IMR-90 (cell line): ENCODE data around the gene AMPD3. TPM values are rescaled to one million over a fixed set of nuclear protein-coding genes. Genes with fewer than 3 reads are reported as not detected.

Experiments
- ATAC-seq: fragments of 200-7000 bp; cut with Tn5 transposase; 2 replicates; pipeline ENCODE4 v1.9.1; 2020; ENCODE audit warnings: low read depth, mild to moderate bottlenecking, moderate library complexity
- BruUV-seq: library from RNA; stranded (reverse); fragments of 400-500 nt; replicated peaks from 2 replicates; lab custom pipeline; 2021; lab: Mats Ljungman, UMichigan
- CTCF ChIA-PET: fragments of 300-600 bp; formaldehyde crosslinking; extraction: SDS; loops from one replicate; lab custom pipeline; 2021; ENCODE audit warnings: antibody characterized with exemption; lab: Yijun Ruan, JAX
- POLR2A ChIA-PET: fragments of 300-600 bp; sonication (Branson Sonifier 250); formaldehyde crosslinking; loops from one replicate; lab custom pipeline; 2022; ENCODE audit warnings: antibody characterized with exemption; ENCODE audit not compliant: unreplicated experiment; lab: Charles Lee
- DNase-seq: peaks from one replicate; pipeline ENCODE4 v3.0.0; 2013
- H2AFZ ChIP-seq: replicated peaks from 2 replicates; pipeline ENCODE3; 2013; ENCODE audit warnings: low read length, mild to moderate bottlenecking; ENCODE audit not compliant: poor library complexity
- H2AK5ac ChIP-seq: 2 replicates; pipeline ENCODE4 v1.6.1; 2013; ENCODE audit warnings: low read depth, low read length, inconsistent platforms
- H2AK9ac ChIP-seq: replicated peaks from 2 replicates; pipeline ENCODE3; 2013; ENCODE audit warnings: mild to moderate bottlenecking, low read depth, low read length, moderate library complexity; ENCODE audit not compliant: poor library complexity
- H2BK120ac ChIP-seq: 2 replicates; pipeline ENCODE4 v1.6.1; 2013; ENCODE audit warnings: low read depth, low read length, inconsistent platforms
- H2BK15ac ChIP-seq: 3 replicates; pipeline ENCODE4 v1.6.1; 2013; ENCODE audit warnings: low read depth, low read length, inconsistent platforms
- H2BK20ac ChIP-seq: 2 replicates; pipeline ENCODE4 v1.6.1; 2013; ENCODE audit warnings: low read depth, mild to moderate bottlenecking, inconsistent platforms, low read length, moderate library complexity
- H2BK5ac ChIP-seq: 2 replicates; pipeline ENCODE4 v1.6.1; 2013; ENCODE audit warnings: mild to moderate bottlenecking, low read depth, low read length, inconsistent platforms; ENCODE audit not compliant: poor library complexity, severe bottlenecking
- H3K14ac ChIP-seq: replicated peaks from 2 replicates; pipeline ENCODE4 v1.6.1; 2013; ENCODE audit warnings: low read depth, low read length, inconsistent platforms
- H3K18ac ChIP-seq: 2 replicates; pipeline ENCODE4 v1.6.1; 2013; ENCODE audit warnings: low read depth, low read length, control low read depth
- H3K23ac ChIP-seq: 2 replicates; pipeline ENCODE4 v1.6.1; 2013; ENCODE audit warnings: low read depth, low read length, inconsistent platforms
- H3K27ac ChIP-seq: 2 replicates; pipeline ENCODE4 v1.5.1; 2013; ENCODE audit warnings: mild to moderate bottlenecking, control low read depth, low read length; ENCODE audit not compliant: insufficient read depth
- H3K27me3 ChIP-seq: 2 replicates; pipeline ENCODE4 v1.6.1; 2013; ENCODE audit warnings: low read length; ENCODE audit not compliant: control insufficient read depth, insufficient read depth
- H3K36me3 ChIP-seq: 2 replicates; pipeline ENCODE4 v1.6.1; 2013; ENCODE audit warnings: low read length, mixed read lengths; ENCODE audit not compliant: control insufficient read depth, insufficient read depth
- H3K4ac ChIP-seq: 2 replicates; pipeline ENCODE4 v1.6.1; 2013; ENCODE audit warnings: low read depth, low read length, inconsistent platforms
- H3K4me1 ChIP-seq: 2 replicates; pipeline ENCODE4 v1.6.1; 2013; ENCODE audit warnings: low read length, mixed read lengths; ENCODE audit not compliant: control insufficient read depth, insufficient read depth
- H3K4me2 ChIP-seq: 2 replicates; pipeline ENCODE4 v1.6.1; 2013; ENCODE audit warnings: low read depth, mild to moderate bottlenecking, control low read depth, low read length, moderate library complexity
- H3K4me3 ChIP-seq: 2 replicates; pipeline ENCODE4 v1.5.1; 2013; ENCODE audit warnings: low read depth, mild to moderate bottlenecking, control low read depth, low read length, moderate library complexity; ENCODE audit not compliant: insufficient read depth
- H3K56ac ChIP-seq: 2 replicates; pipeline ENCODE4 v1.6.1; 2013; ENCODE audit warnings: low read length, inconsistent platforms; ENCODE audit not compliant: insufficient read depth; ENCODE audit errors: extremely low read depth
- H3K79me1 ChIP-seq, 2 experiments: 2 replicates each; pipeline ENCODE4 v1.6.1; 2013; ENCODE audit warnings: low read length in 2 of 2, inconsistent platforms in 1 of 2, low read depth in 1 of 2
- H3K9ac ChIP-seq: 2 replicates; pipeline ENCODE4 v1.6.1; 2013; ENCODE audit warnings: low read depth, low read length, control low read depth
- H3K9me1 ChIP-seq: 2 replicates; pipeline ENCODE4 v1.6.1; 2013; ENCODE audit warnings: low read length, inconsistent platforms; ENCODE audit not compliant: insufficient read depth
- H3K9me3 ChIP-seq: 2 replicates; pipeline ENCODE4 v1.6.1; 2013; ENCODE audit warnings: low read length; ENCODE audit not compliant: control insufficient read depth, insufficient read depth
- H4K20me1 ChIP-seq: 2 replicates; pipeline ENCODE4 v1.6.1; 2013; ENCODE audit warnings: low read length, inconsistent platforms; ENCODE audit not compliant: insufficient read depth
- H4K5ac ChIP-seq: 2 replicates; pipeline ENCODE4 v1.6.1; 2013; ENCODE audit warnings: mild to moderate bottlenecking, low read depth, low read length, control low read depth
- H4K8ac ChIP-seq, 2 experiments: 2 replicates each; pipeline ENCODE4 v1.6.1; 2013; ENCODE audit warnings: low read depth in 2 of 2, low read length in 2 of 2, control low read depth in 1 of 2, inconsistent platforms in 1 of 2
- H4K91ac ChIP-seq: 2 replicates; pipeline ENCODE4 v1.6.1; 2013; ENCODE audit warnings: low read depth, low read length, inconsistent platforms; ENCODE audit not compliant: insufficient read depth
- BHLHE40 ChIP-seq: fragments of 150-350 bp; IDR thresholded peaks from 2 replicates; pipeline ENCODE4 v1.6.1; 2016; ENCODE audit warnings: mild to moderate bottlenecking, low read depth, low read length
- CEBPB ChIP-seq: IDR thresholded peaks from 2 replicates; pipeline ENCODE4 v1.6.1; 2012; ENCODE audit warnings: low read depth, low read length, improper control_type of control experiment
- CHD1 ChIP-seq: IDR thresholded peaks from 2 replicates; pipeline ENCODE4 v1.6.1; 2012; ENCODE audit warnings: low read depth, low read length, improper control_type of control experiment
- CTCF ChIP-seq: conservative IDR thresholded peaks from 2 replicates; pipeline ENCODE4 v1.5.1; 2012; ENCODE audit warnings: mild to moderate bottlenecking, low read depth, low read length, improper control_type of control experiment
- ELK1 ChIP-seq: fragments of 150-350 bp; IDR thresholded peaks from 2 replicates; pipeline ENCODE4 v1.6.1; 2016; ENCODE audit warnings: low read depth, mild to moderate bottlenecking, low read length, moderate library complexity, borderline replicate concordance
- FOS ChIP-seq: fragments of 150-350 bp; IDR thresholded peaks from 2 replicates; pipeline ENCODE4 v1.6.1; 2016; ENCODE audit warnings: low read depth, low read length
- MAFK ChIP-seq: IDR thresholded peaks from 2 replicates; pipeline ENCODE4 v1.6.1; 2012; ENCODE audit warnings: low read depth, low read length, improper control_type of control experiment
- MAZ ChIP-seq: IDR thresholded peaks from 2 replicates; pipeline ENCODE4 v1.6.1; 2012; ENCODE audit warnings: low read depth, mild to moderate bottlenecking, low read length, improper control_type of control experiment, moderate library complexity, borderline replicate concordance
- MXI1 ChIP-seq: IDR thresholded peaks from 2 replicates; pipeline ENCODE4 v1.6.1; 2012; ENCODE audit warnings: low read depth, mild to moderate bottlenecking, low read length, moderate library complexity, borderline replicate concordance
- NFE2L2 ChIP-seq: fragments of 150-350 bp; IDR thresholded peaks from 2 replicates; pipeline ENCODE4 v1.6.1; 2016; ENCODE audit warnings: low read depth, mild to moderate bottlenecking, low read length
- POLR2A ChIP-seq: IDR thresholded peaks from 2 replicates; pipeline ENCODE4 v1.6.1; 2012; ENCODE audit warnings: mild to moderate bottlenecking, low read depth, low read length
- RAD21 ChIP-seq: IDR thresholded peaks from 2 replicates; pipeline ENCODE4 v1.6.1; 2012; ENCODE audit warnings: low read length, improper control_type of control experiment
- RCOR1 ChIP-seq: IDR thresholded peaks from 2 replicates; pipeline ENCODE4 v1.6.1; 2012; ENCODE audit warnings: mild to moderate bottlenecking, low read length, improper control_type of control experiment; ENCODE audit not compliant: insufficient replicate concordance
- RFX5 ChIP-seq: IDR thresholded peaks from 2 replicates; pipeline ENCODE4 v1.8.0; 2012; ENCODE audit warnings: low read depth, mild to moderate bottlenecking, low read length, moderate library complexity
- SMC3 ChIP-seq: fragments of 150-350 bp; IDR thresholded peaks from 2 replicates; pipeline ENCODE4 v1.6.1; 2016; ENCODE audit warnings: low read depth, mild to moderate bottlenecking, antibody characterized with exemption, low read length, moderate library complexity
- USF2 ChIP-seq: fragments of 150-350 bp; IDR thresholded peaks from 2 replicates; pipeline ENCODE4 v1.6.1; 2017; ENCODE audit warnings: mild to moderate bottlenecking, antibody characterized with exemption, low read length, low read depth
- WGBS, 2 experiments: methylation state at CpG; one replicate each; pipeline versions ENCODE4 v1.1.5 to v1.1.7; 2013; ENCODE audit warnings: missing lambda C conversion rate in 2 of 2; ENCODE audit not compliant: insufficient read length in 1 of 2; ENCODE audit errors: extremely low coverage in 2 of 2; 5-methylcytosine and 5-hydroxymethylcytosine counted together
- dilution Hi-C: fragments of 300-500 bp; cut with HindIII; formaldehyde crosslinking; loops from one replicate; pipeline ENCODE4 v1.14.3; 2018; ENCODE audit warnings: low sequenced_read_pairs; ENCODE audit not compliant: unreplicated experiment
- in situ Hi-C: fragments of 300-500 bp; cut with MboI; formaldehyde crosslinking; loops from 3 replicates; pipeline ENCODE4 v1.14.3; 2019; ENCODE audit warnings: low sequenced_read_pairs, inconsistent platforms, mixed read lengths
- intact Hi-C: fragments of 100-400 bp; cut with micrococcal nuclease; formaldehyde crosslinking; loops from 2 replicates; pipeline ENCODE4 v1.10.0; 2022
- polyA plus RNA-seq, 3 experiments: library from polyadenylated mRNA; depleted of rRNA; stranded (reverse); fragments of >200 nt; gene quantifications; 2 replicates each; pipeline ENCODE4 v1.2.3, GENCODE V29; 2012; ENCODE audit warnings: low replicate concordance in 1 of 3
- total RNA-seq: library from RNA; depleted of rRNA; stranded (reverse); fragments of >200 nt; gene quantifications from 2 replicates; pipeline ENCODE4 v1.2.3, GENCODE V29; 2012

Gene AMPD3
- total and polyA plus RNA-seq, 2 of the 4 experiments (the other 2 are of a cell fraction): 8.6 to 12.1 TPM

- H2BK20ac ChIP-seq: no peak overlapping the region
- no peak overlapping the region; the same call in 1 of the 2 replicates for H2BK120ac ChIP-seq
- no peak overlapping the region for H3K4me2 ChIP-seq
- ATAC-seq (peak; percentile 66), DNase-seq (peak; percentile 22)
- H2BK15ac ChIP-seq: no peak overlapping the region
- H3K4ac ChIP-seq: no peak overlapping the region
- ChIA-PET POLR2A (no interaction called here), CTCF (interaction anchor here (0.9 kb wide), 1 partner anchor 240 kb away, joined by 3 read pairs; no protein-coding TSS in a partner anchor)
- H3K27me3 ChIP-seq: no peaks in the 10 kb centered on the region
- TF ChIP-seq MAZ (no peak), SMC3 (peak; percentile 35), BHLHE40 (no peak), RFX5 (no peak), POLR2A (no peak), NFE2L2 (no peak), ELK1 (no peak), MAFK (no peak), CEBPB (no peak), CTCF (peak; percentile 30; the same call in 1 of the 2 replicates), MXI1 (no peak), RAD21 (peak; percentile 45), CHD1 (no peak), USF2 (no peak), FOS (no peak), RCOR1 (no peak)
- intact Hi-C loops: no loop called here
- WGBS, 2 experiments: no CpG with 5 or more reads among the region's 6 CpGs
- H3K9me1 ChIP-seq: peaks cover 6% of the 10 kb centered on the region; the same call in 1 of the 2 replicates
- no peak overlapping the region for H3K4me3 ChIP-seq
- no peaks in the 10 kb centered on the region for H3K36me3 ChIP-seq
- H3K18ac ChIP-seq: no peak overlapping the region
- dilution Hi-C loops: no loop called here
- H4K8ac ChIP-seq: no peak overlapping the region
- H3K9me3 ChIP-seq: no peaks in the 10 kb centered on the region
- H3K4me1 ChIP-seq: peaks cover 11% of the 10 kb centered on the region
- no peak overlapping the region for H3K23ac ChIP-seq
- in situ Hi-C loops: loop anchor here (5.0 kb wide), 1 partner anchor 79 kb away; no protein-coding TSS in a partner anchor
- H3K14ac ChIP-seq: no peak overlapping the region
- H2AK9ac ChIP-seq: no peak overlapping the region
- H3K79me1 ChIP-seq: no peaks in the 10 kb centered on the region
- no peak overlapping the region for H4K91ac ChIP-seq
- BruUV-seq: no TSS peak
- H4K5ac ChIP-seq: no peak overlapping the region
- H3K27ac ChIP-seq: no peak overlapping the region
- no peaks in the 10 kb centered on the region for H4K20me1 ChIP-seq
- no peak overlapping the region for H2BK5ac ChIP-seq
- H2AK5ac ChIP-seq: no peak overlapping the region
- peak overlapping the region; percentile 19 for H2AFZ ChIP-seq
- no peak overlapping the region for H3K9ac ChIP-seq
- no peak overlapping the region for H3K56ac ChIP-seq
Observed at GRCh38 chr11:10413268-10413667, 41.8 kb upstream of the AMPD3 start.
